Lower leg skin (tissue), 4 donors: Measurements from ENCODE around the gene SLC35D1. TPM values are rescaled to one million over a fixed set of nuclear protein-coding genes. Genes with fewer than 3 reads are reported as not detected.
"Not testable (repeated sequence)": the region's sequence is repeated elsewhere in the genome, so short reads cannot be mapped to it uniquely, and the experiment has no call there.

ENCODE experiments used
- DNase-seq, 2 donors: peaks; one replicate each; pipeline ENCODE4 v3.0.0-alpha.2; 2019; ENCODE audit warnings: low spot score in 2 of 2
- H3K4me3 ChIP-seq: fragments of 200-600 bp; sonication (generic); 2 replicates; pipeline ENCODE4 v1.5.1; 2017; ENCODE audit warnings: mild to moderate bottlenecking, low read depth; ENCODE audit not compliant: poor library complexity, severe bottlenecking
- CTCF ChIP-seq, 3 donors: fragments of 450-650 bp; IDR thresholded peaks; one replicate each; pipeline ENCODE4 v1.5.1; 2016; ENCODE audit warnings: antibody characterized with exemption in 3 of 3, mild to moderate bottlenecking in 3 of 3, moderate library complexity in 2 of 3
- POLR2A ChIP-seq, 2 donors: fragments of 450-650 bp; IDR thresholded peaks; one replicate each; pipeline ENCODE4 v1.6.1; 2016 to 2017; ENCODE audit warnings: antibody characterized with exemption in 2 of 2, mild to moderate bottlenecking in 1 of 2, moderate library complexity in 1 of 2
- WGBS, 2 donors: methylation state at CpG; one replicate each; pipeline ENCODE4 v1.1.5; 2018; 5-methylcytosine and 5-hydroxymethylcytosine counted together
- intact Hi-C: fragments of 100-400 bp; cut with DNase I; formaldehyde crosslinking; loops from one replicate; pipeline ENCODE4 v1.15.0; 2023; ENCODE audit warnings: low total_unique reads
- total RNA-seq, 4 donors: library from RNA; depleted of rRNA; stranded (reverse); fragments of >200 nt; gene quantifications; one replicate each; pipeline ENCODE4 v1.1.0, GENCODE V29; 2016

The SLC35D1 gene
- total RNA-seq, 4 donors from 2014 or later = 11.4 to 13.6 (median 12.5) TPM

DNA sequence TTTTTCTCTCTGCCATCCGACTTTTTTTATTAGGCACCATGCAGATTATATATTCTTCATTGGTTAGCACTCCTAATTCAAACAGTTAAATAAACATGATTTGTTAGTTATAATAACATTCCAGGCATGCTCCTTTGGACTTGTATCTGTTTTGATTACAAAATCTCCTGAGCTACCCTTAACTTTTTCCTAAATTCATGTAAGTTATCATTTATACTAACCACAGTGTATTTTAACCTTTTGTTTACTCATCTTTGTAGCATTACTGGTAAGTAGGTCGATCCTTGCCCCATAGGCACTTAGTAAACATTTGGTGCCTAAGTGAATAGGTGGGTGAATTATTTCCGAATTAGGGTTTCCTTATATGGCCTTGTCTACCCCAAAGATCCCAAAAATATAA lies 85.4 kb downstream of the SLC35D1 start:
- no peak for DNase-seq
- 81 to 97% methylated on average over 3 of the region's 3 CpGs for WGBS, 2 donors
- TF ChIP-seq CTCF (IDR thresholded peaks at IDR 0.05) = no peak
- no peak for TF ChIP-seq POLR2A (IDR thresholded peaks at IDR 0.05)
- H3K4me3 ChIP-seq = no peak overlapping the region
- intact Hi-C loops = no loop called here

- WGBS, 2 donors = 93% methylated on average over 5 to 7 of the region's 7 CpGs
- intact Hi-C loops, DNase-seq, H3K4me3 ChIP-seq: not testable (repeated sequence)
These were observed 87.6 kb downstream of the SLC35D1 start for GRCh38 chr1:66966188-66966873.

DNA sequence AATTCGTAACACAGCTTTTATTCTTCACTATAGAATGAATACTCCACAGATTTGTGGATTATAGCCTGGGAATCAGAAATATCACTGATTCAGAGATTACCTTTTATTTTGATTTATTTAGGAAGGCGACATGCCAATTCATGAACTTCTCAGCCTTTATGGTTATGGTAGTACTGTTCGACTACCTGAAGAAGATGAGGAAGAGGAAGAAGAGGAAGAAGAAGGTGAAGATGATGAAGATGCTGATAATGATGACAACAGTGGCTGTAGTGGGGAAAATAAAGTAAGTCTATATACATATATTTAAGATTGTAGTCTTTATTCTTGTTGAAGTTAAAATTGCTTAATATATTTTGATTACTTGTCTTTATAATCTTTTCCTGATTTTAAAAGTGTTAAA lies 96.0 kb downstream of the SLC35D1 start:
- TF ChIP-seq POLR2A (IDR thresholded peaks at IDR 0.05) (no peak), CTCF (IDR thresholded peaks at IDR 0.05) (no peak)
- DNase-seq = no peak
- WGBS, 2 donors = 95 to 96% methylated on average over 3 of the region's 3 CpGs
- no peak overlapping the region for H3K4me3 ChIP-seq
- intact Hi-C loops = no loop called here

GRCh38 chr1:66954208-66954607 lies 99.7 kb downstream of the SLC35D1 start:
- TF ChIP-seq CTCF (IDR thresholded peaks at IDR 0.05) = no peak
- no peak for TF ChIP-seq POLR2A (IDR thresholded peaks at IDR 0.05)
- intact Hi-C loops = no loop called here

GRCh38 chr1:66951513-66951912 lies 102.4 kb downstream of the SLC35D1 start:
- WGBS, 2 donors = 92 to 96% methylated on average over 6 of the region's 6 CpGs
- no peak overlapping the region for H3K4me3 ChIP-seq
- no peak for DNase-seq
- no peak for TF ChIP-seq CTCF (IDR thresholded peaks at IDR 0.05)
- TF ChIP-seq POLR2A (IDR thresholded peaks at IDR 0.05) = no peak
- intact Hi-C loops = no loop called here

More at GRCh38 chr1:66954208-66954607, 99.7 kb downstream of the SLC35D1 start:
- no peak overlapping the region for H3K4me3 ChIP-seq
- 90 to 91% methylated on average over 4 of the region's 4 CpGs for WGBS, 2 donors
- DNase-seq = no peak

Other genes starting within 250 kb of the SLC35D1 start
- gene DNAI4, start 129.3 kb downstream of the SLC35D1 start, total RNA-seq = 1 to 10 TPM; 1.5 to 3.8 (median 2.5) TPM
- 10 to 100 TPM; 17.0 to 26.5 (median 21.0) TPM for gene MIER1, start 129.2 kb downstream of the SLC35D1 start, total RNA-seq
- gene C1orf141, start 80.8 kb upstream of the SLC35D1 start, total RNA-seq = not detected
- not detected for gene IL23R, start 112.3 kb upstream of the SLC35D1 start, total RNA-seq